Neural progenitor cell (in vitro differentiated cells): ENCODE results near the gene BTBD9. TPM values are rescaled to one million over a fixed set of nuclear protein-coding genes. Genes with fewer than 3 reads are reported as not detected.

ENCODE experiments used
- DNase-seq: peaks from one replicate; pipeline ENCODE4 v3.0.0-alpha.2; 2016; ENCODE audit warnings: low spot score
- H2AFZ ChIP-seq: fragments of 200-600 bp; sonication (generic); replicated peaks from 2 replicates; pipeline ENCODE4 v1.6.1; 2016; ENCODE audit warnings: antibody characterized with exemption
- H3F3A ChIP-seq: fragments of 200-600 bp; sonication (generic); 2 replicates; pipeline ENCODE4 v1.6.1; 2016; ENCODE audit warnings: antibody characterized with exemption, low read depth
- H3K27ac ChIP-seq: fragments of 200-600 bp; sonication (generic); 2 replicates; pipeline ENCODE4 v1.5.1; 2016; ENCODE audit warnings: mild to moderate bottlenecking
- H3K27me3 ChIP-seq: fragments of 200-600 bp; sonication (generic); 2 replicates; pipeline ENCODE4 v1.6.1; 2016; ENCODE audit warnings: mild to moderate bottlenecking, moderate library complexity
- H3K36me3 ChIP-seq: fragments of 200-600 bp; sonication (generic); 2 replicates; pipeline ENCODE4 v1.5.1; 2016
- H3K4me1 ChIP-seq: fragments of 200-600 bp; sonication (generic); 2 replicates; pipeline ENCODE4 v1.6.1; 2016; ENCODE audit warnings: mixed run types
- H3K4me2 ChIP-seq: fragments of 200-600 bp; sonication (generic); 2 replicates; pipeline ENCODE4 v1.6.1; 2016
- H3K4me3 ChIP-seq: fragments of 200-600 bp; sonication (generic); 2 replicates; pipeline ENCODE4 v1.5.1; 2016
- H3K79me2 ChIP-seq: fragments of 200-600 bp; sonication (generic); 2 replicates; pipeline ENCODE4 v1.6.1; 2016; ENCODE audit warnings: low read depth
- H3K9ac ChIP-seq: fragments of 200-600 bp; sonication (generic); 2 replicates; pipeline ENCODE4 v1.6.1; 2016
- H3K9me3 ChIP-seq: fragments of 200-600 bp; sonication (generic); 2 replicates; pipeline ENCODE4 v1.5.1; 2016; ENCODE audit warnings: low read depth
- H4K20me1 ChIP-seq: fragments of 200-600 bp; sonication (generic); 2 replicates; pipeline ENCODE4 v1.6.1; 2016; ENCODE audit warnings: low read depth
- H3K27ac Mint-ChIP-seq: 3 replicates; pipeline ENCODE4 v1.8.0; 2021; ENCODE audit warnings: mixed read lengths
- H3K27me3 Mint-ChIP-seq: 2 replicates; pipeline ENCODE4 v1.8.0; 2022; ENCODE audit warnings: low read depth, mild to moderate bottlenecking, inconsistent platforms, moderate library complexity, mixed read lengths; ENCODE audit not compliant: insufficient read depth
- H3K36me3 Mint-ChIP-seq: 3 replicates; pipeline ENCODE4 v1.8.0; 2021; ENCODE audit warnings: mixed read lengths
- H3K4me1 Mint-ChIP-seq: 3 replicates; pipeline ENCODE4 v1.8.0; 2021; ENCODE audit warnings: mixed read lengths
- H3K4me3 Mint-ChIP-seq: 3 replicates; pipeline ENCODE4 v1.8.0; 2021; ENCODE audit warnings: mild to moderate bottlenecking, moderate library complexity, mixed read lengths
- H3K9me3 Mint-ChIP-seq: 3 replicates; pipeline ENCODE4 v1.8.0; 2020; ENCODE audit warnings: mixed read lengths
- CTCF ChIP-seq: fragments of 200-600 bp; sonication (generic); IDR thresholded peaks from 2 replicates; pipeline ENCODE4 v1.5.1; 2017; ENCODE audit warnings: antibody characterized with exemption, mild to moderate bottlenecking
- EZH2 ChIP-seq: fragments of 200-600 bp; sonication (generic); IDR thresholded peaks from 2 replicates; pipeline ENCODE4 v1.6.1; 2017; ENCODE audit warnings: antibody characterized with exemption, mild to moderate bottlenecking, moderate library complexity
- EZH2phosphoT487 ChIP-seq: fragments of 200-600 bp; sonication (generic); IDR thresholded peaks from 2 replicates; pipeline ENCODE4 v1.6.1; 2017; ENCODE audit warnings: antibody characterized with exemption
- total RNA-seq: library from RNA; depleted of rRNA; stranded (reverse); fragments of >200 nt; gene quantifications from 2 replicates; pipeline ENCODE4 v1.2.3, GENCODE V29; 2015; ENCODE audit warnings: low replicate concordance

BTBD9 gene
- total RNA-seq, 1 donor from 2014 or later = 16.9 TPM

GRCh38 chr6:38552121-38552520 is 87.6 kb downstream of the BTBD9 start:
- Histone ChIP-seq H3K27me3 (no peaks in the 10 kb centered on the region), H3K4me3 (no peak overlapping the region), H3K4me2 (no peak overlapping the region), H3K4me1 (no peaks in the 10 kb centered on the region), H3K9ac (no peak overlapping the region), H2AFZ (no peak overlapping the region), H3F3A (peaks cover 6% of the 10 kb centered on the region), H3K79me2 (no peaks in the 10 kb centered on the region), H3K9me3 (no peaks in the 10 kb centered on the region), H3K36me3 (no peaks in the 10 kb centered on the region), H3K27ac (no peak overlapping the region), H4K20me1 (no peaks in the 10 kb centered on the region)
- Mint-ChIP-seq H3K27me3 (no peaks in the 10 kb centered on the region), H3K36me3 (peaks cover 3% of the 10 kb centered on the region), H3K9me3 (no peaks in the 10 kb centered on the region), H3K27ac (no peak overlapping the region), H3K4me1 (peaks cover 9% of the 10 kb centered on the region), H3K4me3 (no peak overlapping the region)
- DNase-seq = no peak
- no peak for TF ChIP-seq EZH2phosphoT487
- TF ChIP-seq CTCF = no peak
- TF ChIP-seq EZH2 = no peak

GRCh38 chr6:38549795-38550194 is 89.9 kb downstream of the BTBD9 start:
- Histone ChIP-seq H3K4me2 (no peak overlapping the region), H3K4me3 (no peak overlapping the region), H3K79me2 (no peaks in the 10 kb centered on the region), H3K9ac (no peak overlapping the region), H2AFZ (no peak overlapping the region), H3K9me3 (no peaks in the 10 kb centered on the region), H4K20me1 (no peaks in the 10 kb centered on the region), H3K27ac (no peak overlapping the region), H3K27me3 (no peaks in the 10 kb centered on the region), H3F3A (no peaks in the 10 kb centered on the region), H3K36me3 (no peaks in the 10 kb centered on the region), H3K4me1 (no peaks in the 10 kb centered on the region)
- no peaks in the 10 kb centered on the region for H3K27me3 Mint-ChIP-seq
- TF ChIP-seq EZH2 (no peak), EZH2phosphoT487 (no peak), CTCF (no peak)
- H3K27ac Mint-ChIP-seq = no peak overlapping the region
- peaks cover 5% of the 10 kb centered on the region for H3K4me1 Mint-ChIP-seq
- DNase-seq = no peak
- no peak overlapping the region for H3K4me3 Mint-ChIP-seq
- no peaks in the 10 kb centered on the region for H3K9me3 Mint-ChIP-seq
- H3K36me3 Mint-ChIP-seq = peaks cover 3% of the 10 kb centered on the region

- no peak for TF ChIP-seq CTCF
- TF ChIP-seq EZH2 = no peak
- no peak for TF ChIP-seq EZH2phosphoT487
- H3K27ac ChIP-seq = no peak overlapping the region
- H3K27me3 ChIP-seq = no peaks in the 10 kb centered on the region
- Mint-ChIP-seq H3K27me3 (no peaks in the 10 kb centered on the region), H3K27ac (no peak overlapping the region), H3K36me3 (peaks cover 3% of the 10 kb centered on the region), H3K9me3 (no peaks in the 10 kb centered on the region), H3K4me1 (peaks cover 1% of the 10 kb centered on the region), H3K4me3 (no peak overlapping the region)
- H3K36me3 ChIP-seq = no peaks in the 10 kb centered on the region
- H3K4me3 ChIP-seq = no peak overlapping the region
- H2AFZ ChIP-seq = no peak overlapping the region
- H3K4me1 ChIP-seq = no peaks in the 10 kb centered on the region
- no peaks in the 10 kb centered on the region for H4K20me1 ChIP-seq
- no peaks in the 10 kb centered on the region for H3K79me2 ChIP-seq
- no peak overlapping the region for H3K9ac ChIP-seq
- no peaks in the 10 kb centered on the region for H3F3A ChIP-seq
- no peaks in the 10 kb centered on the region for H3K9me3 ChIP-seq
- no peak for DNase-seq
- H3K4me2 ChIP-seq = no peak overlapping the region
These were observed 90.5 kb downstream of the BTBD9 start for GRCh38 chr6:38549180-38549579.

GRCh38 chr6:38543022-38543421 is 96.7 kb downstream of the BTBD9 start:
- DNase-seq = no peak
- H3K9me3 ChIP-seq = no peaks in the 10 kb centered on the region
- Mint-ChIP-seq H3K4me3 (no peak overlapping the region), H3K4me1 (no peaks in the 10 kb centered on the region), H3K9me3 (no peaks in the 10 kb centered on the region), H3K27me3 (no peaks in the 10 kb centered on the region), H3K36me3 (peaks cover 3% of the 10 kb centered on the region), H3K27ac (no peak overlapping the region)
- TF ChIP-seq EZH2 = no peak
- no peak for TF ChIP-seq EZH2phosphoT487
- no peak for TF ChIP-seq CTCF
- no peaks in the 10 kb centered on the region for H3F3A ChIP-seq
- no peak overlapping the region for H2AFZ ChIP-seq
- H3K4me2 ChIP-seq = no peak overlapping the region
- H3K4me3 ChIP-seq = no peak overlapping the region
- no peaks in the 10 kb centered on the region for H4K20me1 ChIP-seq
- H3K36me3 ChIP-seq = no peaks in the 10 kb centered on the region
- no peaks in the 10 kb centered on the region for H3K27me3 ChIP-seq
- no peak overlapping the region for H3K9ac ChIP-seq
- no peak overlapping the region for H3K27ac ChIP-seq
- no peaks in the 10 kb centered on the region for H3K4me1 ChIP-seq
- H3K79me2 ChIP-seq = no peaks in the 10 kb centered on the region
